ENCODE measurements around the gene IER5L.

DNA sequence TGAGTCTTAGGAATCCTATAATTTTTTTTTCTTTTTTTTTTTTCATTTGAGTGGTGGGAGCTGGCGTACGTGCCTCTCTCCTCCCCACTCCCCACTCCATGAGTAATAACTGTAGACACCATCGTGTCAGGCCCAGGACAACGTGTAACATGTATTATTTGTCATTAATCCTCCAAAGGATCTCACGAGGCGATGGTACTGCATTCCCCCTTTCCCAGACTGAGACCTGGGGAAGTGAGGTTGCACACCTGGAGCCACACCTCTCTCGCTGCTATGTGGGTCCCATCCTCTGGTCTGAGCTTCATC is 6.1 kb upstream of the IER5L start:
- TF ChIP-seq CTCF (IDR thresholded peaks at IDR 0.05) (no peak), POLR2A (IDR thresholded peaks at IDR 0.05) (no peak)
